HG03521 (cell line): ENCODE measurements around the gene F2RL2.

Experiments
- ATAC-seq: cut with Tn5 transposase; IDR thresholded peaks from one replicate; pipeline ENCODE4 v1.9.1; 2021; ENCODE audit warnings: mild to moderate bottlenecking, moderate library complexity; ENCODE audit not compliant: unreplicated experiment

The F2RL2 gene, protein sequence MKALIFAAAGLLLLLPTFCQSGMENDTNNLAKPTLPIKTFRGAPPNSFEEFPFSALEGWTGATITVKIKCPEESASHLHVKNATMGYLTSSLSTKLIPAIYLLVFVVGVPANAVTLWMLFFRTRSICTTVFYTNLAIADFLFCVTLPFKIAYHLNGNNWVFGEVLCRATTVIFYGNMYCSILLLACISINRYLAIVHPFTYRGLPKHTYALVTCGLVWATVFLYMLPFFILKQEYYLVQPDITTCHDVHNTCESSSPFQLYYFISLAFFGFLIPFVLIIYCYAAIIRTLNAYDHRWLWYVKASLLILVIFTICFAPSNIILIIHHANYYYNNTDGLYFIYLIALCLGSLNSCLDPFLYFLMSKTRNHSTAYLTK

DNA sequence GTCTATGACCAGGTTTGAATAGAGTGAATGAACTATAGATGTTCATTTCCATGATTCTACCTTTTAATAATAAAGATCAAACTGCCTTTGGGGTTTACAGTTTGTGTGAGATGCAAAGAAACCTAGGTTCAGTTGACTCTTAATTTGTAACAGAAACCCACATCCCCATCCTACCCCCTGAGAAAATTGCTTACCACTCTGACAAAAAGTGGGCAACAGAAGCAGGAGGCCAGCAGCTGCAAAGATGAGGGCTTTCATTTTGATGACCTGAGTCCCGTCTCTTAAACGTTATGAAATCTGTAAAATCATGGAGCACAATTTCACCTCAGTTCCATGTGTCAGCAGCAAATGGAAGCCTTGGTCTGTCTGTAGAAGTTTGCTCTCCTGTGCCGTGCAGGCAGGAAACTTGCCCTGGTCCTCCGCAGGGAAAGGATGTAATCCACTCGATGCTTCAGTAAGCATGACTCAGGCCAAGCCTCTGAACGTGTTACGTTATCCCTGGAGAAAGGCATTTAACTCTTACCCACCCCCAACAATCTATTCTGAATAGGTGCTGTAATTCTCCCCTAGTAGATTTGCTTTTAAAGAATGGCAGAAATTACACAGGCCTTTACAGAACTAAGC is at the start of gene F2RL2:
Gene F2RL2, minus strand, starts transcription at position 431 of the 624 bp plus-strand sequence. Its CDS starts 173 bp downstream, at position 258.
- no peak for ATAC-seq

DNA sequence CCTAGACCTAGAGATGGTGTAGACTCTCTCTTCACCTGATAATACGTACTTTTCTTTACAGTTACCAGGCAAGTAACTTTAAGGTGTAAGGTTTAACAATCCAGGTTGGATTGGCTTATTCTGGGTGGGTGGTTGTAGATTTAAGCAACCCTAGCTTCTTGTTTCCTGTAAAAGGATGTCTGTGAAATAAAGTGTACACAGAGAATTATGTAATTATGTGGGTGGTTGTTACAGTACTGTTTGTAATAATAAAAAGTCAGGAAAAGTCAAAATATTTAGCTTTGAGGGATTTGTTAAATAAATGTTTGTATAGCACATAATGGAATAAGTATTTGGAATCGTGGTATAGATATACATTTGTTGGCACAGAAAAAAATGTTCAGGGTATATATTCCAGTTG is 49.0 kb upstream of the F2RL2 start:
- no peak for ATAC-seq

DNA sequence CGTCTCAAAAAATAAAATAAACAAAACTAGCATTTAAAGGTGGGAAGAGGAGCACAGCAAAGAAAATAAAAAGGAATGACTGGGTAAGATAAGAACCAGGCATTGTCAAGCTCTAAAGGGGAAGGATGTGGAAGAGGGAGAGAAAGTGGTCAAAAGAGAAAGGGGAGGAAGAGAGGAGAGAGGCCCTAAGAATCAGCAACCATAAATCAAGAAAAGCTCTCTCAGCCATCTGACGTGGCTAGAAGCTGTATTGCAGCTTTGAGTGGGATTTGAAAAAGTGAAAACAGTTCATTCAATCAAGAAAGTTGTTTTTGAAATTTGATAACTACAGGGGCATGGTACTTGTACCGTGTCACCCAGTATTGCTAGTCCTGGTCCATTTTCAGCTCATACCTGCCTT is 47.3 kb upstream of the F2RL2 start:
- ATAC-seq, result no peak

- no peak for ATAC-seq
Measured at GRCh38 chr5:76669245-76669644, 46.0 kb upstream of the F2RL2 start.

GRCh38 chr5:76667495-76667894 is 44.3 kb upstream of the F2RL2 start:
- no peak for ATAC-seq

- ATAC-seq, result no peak
Measured at GRCh38 chr5:76664079-76664478, 40.9 kb upstream of the F2RL2 start.

GRCh38 chr5:76663573-76663972 is 40.4 kb upstream of the F2RL2 start:
- no peak for ATAC-seq

DNA sequence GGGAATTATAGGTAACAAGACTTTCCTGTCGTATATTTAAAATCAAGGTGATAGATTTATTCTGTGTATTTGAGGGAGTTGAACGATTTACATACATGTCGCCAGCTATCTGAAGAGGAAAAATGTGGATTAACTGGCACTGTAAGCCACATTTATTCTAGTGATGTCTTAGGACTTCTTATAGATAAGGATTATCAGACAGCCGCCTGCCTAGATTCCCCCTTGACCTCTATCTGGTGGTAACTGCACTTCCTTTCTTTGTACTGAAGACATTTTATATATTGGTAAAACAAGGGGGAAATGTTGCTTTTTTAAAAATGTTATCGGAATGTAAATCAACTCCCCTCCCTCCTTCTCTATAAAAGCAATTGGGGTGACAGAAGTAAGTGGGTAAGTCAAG is 39.3 kb upstream of the F2RL2 start:
- no peak for ATAC-seq

- no peak for ATAC-seq
Measured at GRCh38 chr5:76660360-76660759, 37.2 kb upstream of the F2RL2 start.

DNA sequence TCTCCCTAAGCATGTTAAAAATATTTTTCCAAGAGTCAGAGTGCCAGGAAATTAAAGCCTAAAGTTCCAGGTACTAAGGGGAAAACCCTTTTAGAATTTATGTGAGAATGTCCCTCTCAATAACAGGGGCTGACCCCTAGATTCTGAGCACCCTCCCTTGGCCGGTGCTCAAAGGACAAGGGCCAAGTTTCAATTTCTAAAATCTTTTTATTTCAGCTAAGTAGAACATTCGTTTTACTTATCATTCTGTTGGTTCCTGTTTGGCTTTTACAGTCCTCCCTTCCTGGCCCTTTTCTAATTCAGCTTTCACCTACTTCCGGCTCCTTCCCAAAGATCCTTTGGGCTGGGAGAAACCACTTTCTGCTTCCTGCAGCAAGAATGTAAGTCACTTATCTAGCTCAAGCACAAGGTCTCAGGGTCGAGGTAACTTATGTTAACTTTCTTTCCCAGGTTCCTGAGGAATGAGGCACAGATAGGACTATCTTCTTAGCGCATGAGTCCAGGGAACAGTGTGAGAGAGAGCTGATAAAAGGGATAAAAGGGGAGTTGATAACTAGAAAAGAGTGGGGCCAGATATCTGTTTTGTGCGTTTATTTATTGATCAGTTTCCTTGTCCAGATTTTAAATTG is 34.6 kb upstream of the F2RL2 start:
- no peak for ATAC-seq

- no peak for ATAC-seq
Measured at GRCh38 chr5:76657091-76657490, 33.9 kb upstream of the F2RL2 start.

DNA sequence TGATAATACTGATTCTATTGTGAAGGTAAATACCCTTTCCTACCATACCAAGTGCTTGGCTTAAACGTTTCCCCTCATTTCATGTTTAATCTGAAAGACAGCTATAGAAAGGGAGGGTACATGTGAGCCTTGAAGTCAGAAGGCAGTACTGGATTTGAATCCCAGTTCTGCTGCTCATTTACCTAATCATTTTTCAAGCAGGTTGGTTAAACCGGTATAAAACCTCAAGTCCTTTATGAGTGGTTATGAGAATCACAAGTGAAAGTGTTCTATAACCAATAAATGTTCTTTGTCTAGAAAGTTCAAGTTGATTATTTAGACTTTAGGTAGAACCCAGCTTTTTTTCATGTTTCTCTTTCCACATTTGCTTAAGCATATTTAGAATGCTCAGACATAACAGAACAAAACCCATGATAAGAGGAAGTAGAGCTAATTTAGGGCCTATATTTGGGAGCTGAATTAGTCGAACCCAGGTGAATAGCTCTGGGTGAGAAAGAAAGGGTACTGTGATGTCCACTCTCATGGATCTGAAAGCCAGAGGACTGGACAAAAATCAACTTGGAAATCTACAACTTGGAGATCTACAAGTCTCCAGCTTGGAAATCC is 29.7 kb upstream of the F2RL2 start:
- no peak for ATAC-seq

GRCh38 chr5:76649140-76649539 is 25.9 kb upstream of the F2RL2 start:
- ATAC-seq, result no peak

GRCh38 chr5:76643371-76643770 is 20.2 kb upstream of the F2RL2 start:
- ATAC-seq, result no peak

DNA sequence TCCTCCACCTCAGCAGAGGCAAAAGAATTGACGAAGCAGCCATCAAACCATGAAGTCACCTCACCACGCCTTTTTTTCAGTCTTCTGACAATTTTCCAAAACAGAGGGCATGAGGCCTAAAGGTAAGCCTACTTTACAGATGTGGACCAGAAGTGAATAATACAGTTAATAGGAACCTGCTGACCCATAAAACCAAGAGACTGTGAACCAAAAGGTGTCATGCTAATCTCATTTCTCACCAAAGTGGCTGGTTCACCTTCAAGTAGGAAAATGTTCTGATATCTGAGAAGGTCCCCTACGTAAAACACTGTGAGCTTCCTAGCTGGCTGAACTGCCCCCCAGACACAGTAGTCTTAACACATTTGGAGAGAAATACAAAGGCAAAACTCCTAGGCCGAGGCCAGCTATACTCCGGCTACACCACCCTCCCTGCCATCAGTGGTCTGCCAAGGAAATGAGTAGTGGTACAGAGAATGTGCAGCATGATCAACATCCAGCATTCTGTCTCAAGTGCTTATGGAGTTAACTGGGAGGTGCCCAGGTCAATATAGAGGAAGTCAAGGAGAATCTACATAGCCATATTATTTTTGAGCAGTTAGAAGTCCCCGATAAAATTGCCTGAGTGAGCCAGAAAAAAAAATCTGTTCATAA is 19.3 kb upstream of the F2RL2 start:
- ATAC-seq, result no peak

DNA sequence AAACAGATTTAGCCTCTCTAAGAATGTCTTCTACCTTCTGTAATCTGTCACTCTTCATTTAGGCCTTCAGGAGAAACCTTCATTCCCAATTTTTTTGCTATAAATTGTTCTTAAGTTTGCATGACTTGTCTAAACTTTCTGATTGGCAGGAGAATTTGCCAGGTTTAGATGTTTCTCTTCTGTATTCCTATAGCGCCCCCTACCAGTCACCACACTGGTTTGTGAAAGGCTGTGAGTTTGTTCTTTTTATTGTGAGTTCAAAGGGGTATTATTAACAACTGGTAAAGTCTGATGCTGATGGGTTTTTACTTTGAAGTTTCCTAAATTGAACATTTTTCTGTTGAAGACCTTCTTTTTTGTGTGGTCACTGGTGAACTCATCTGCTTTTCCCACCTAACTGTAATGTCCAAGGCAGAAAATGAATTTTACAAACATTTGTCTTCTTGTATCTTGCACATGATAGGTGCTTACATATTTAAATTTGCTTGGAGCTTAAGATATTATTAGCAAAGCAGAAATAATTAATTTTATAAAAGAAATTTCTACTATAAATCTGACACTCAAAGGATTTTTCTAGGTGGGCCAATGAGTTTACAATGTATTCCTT is 18.4 kb upstream of the F2RL2 start:
- no peak for ATAC-seq

- peak; percentile 48 for ATAC-seq
Measured at GRCh38 chr5:76638479-76638878, 15.3 kb upstream of the F2RL2 start.

GRCh38 chr5:76637490-76637889 is 14.3 kb upstream of the F2RL2 start:
- no peak for ATAC-seq

- ATAC-seq, result no peak
Measured at GRCh38 chr5:76634661-76635060, 11.5 kb upstream of the F2RL2 start.

DNA sequence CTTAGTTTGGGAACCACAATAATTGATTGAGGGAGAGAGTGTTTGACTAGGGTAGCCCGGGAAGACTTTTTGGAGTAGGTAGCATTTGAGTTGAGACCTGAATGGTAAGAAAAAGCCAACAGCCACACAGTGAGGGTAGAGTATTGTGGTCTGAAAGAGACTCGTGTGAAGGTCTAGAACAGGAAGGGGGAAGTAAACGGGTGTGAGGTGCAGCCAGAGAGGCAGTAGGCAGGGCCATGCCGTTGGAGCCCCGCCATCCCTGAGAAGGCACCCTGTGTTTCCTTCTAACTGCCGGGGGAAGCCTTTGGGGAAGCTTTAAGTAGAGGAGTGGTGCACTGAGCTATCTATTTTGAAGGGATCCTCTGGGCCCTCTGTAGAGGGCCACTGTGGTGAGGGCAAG is 3.5 kb upstream of the F2RL2 start:
- no peak for ATAC-seq
